Measurements from ENCODE around the gene PTOV1.

The PTOV1 gene

GRCh38 chr19:49877020-49877878, 26.3 kb downstream of the PTOV1 start, which contains the start of the genes AKT1S1 and TBC1D17:
Gene AKT1S1, minus strand, starts transcription at chr19:49877355. Its CDS starts 4,060 bp downstream, at chr19:49873295.
Gene TBC1D17, plus strand, starts transcription at chr19:49877702. Its CDS starts 22 bp downstream, at chr19:49877724.
- peak; percentile 96 for DNase-seq

GRCh38 chr19:49877879-49878743, 27.2 kb downstream of the PTOV1 start:
- peak; percentile 97 for DNase-seq

DNA sequence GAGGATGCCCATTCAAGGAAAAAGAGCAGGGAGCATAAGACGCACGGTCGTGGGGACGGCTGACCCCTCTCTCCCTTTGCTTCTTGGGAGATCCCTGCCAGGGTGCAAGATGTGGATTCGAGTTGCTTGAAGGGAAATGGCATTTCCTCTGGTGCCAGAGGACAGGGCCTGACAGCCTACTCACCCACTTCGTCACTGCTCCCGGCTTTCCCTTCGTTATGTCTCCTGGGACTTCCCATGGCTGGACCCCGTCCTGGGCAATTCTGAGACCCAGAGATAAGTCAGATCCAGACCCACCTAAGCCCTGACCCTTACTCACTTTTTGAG, 27.7 kb downstream of the PTOV1 start:
- DNase-seq = no peak

GRCh38 chr19:49879243-49879963, 28.4 kb downstream of the PTOV1 start:
- DNase-seq = no peak

DNA sequence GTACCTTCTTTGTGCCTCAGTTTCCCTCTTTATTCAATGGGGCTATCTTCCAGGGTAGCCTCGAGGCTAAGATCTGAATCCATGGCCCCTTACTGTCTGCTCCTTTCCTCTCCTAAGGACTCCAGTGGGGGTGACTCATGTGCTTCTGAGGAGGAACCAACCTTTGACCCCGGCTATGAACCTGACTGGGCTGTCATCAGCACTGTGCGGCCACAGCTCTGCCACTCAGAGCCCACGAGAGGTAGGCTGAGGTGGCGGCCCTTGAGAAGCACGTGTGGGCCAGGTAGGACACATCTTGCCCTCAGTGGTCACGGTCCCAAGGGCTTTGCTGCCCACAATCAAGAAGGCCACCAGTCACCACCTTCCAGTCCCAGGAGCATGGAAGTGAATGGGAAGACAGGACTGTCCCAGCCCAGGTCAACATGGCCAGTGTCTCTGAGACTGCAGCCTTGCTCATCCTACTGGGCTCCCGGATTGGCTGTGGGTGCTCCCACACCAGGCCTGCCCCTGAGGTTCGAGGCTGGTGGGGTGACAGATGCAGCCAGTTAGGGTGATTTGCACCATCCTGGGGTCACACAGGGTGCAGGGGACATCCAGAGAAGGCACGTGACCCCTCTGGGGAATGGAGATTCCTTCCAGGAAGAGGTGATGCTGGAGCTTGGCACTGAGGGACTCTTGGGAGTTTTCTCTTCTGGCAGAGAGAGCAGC, 29.4 kb downstream of the PTOV1 start:
- DNase-seq = no peak

- no peak for DNase-seq
Measured at GRCh38 chr19:49881186-49881585, 30.2 kb downstream of the PTOV1 start.

- no peak for DNase-seq
Measured at GRCh38 chr19:49881672-49882394, 30.9 kb downstream of the PTOV1 start.

GRCh38 chr19:49882643-49883042, 31.7 kb downstream of the PTOV1 start:
- no peak for DNase-seq

DNA sequence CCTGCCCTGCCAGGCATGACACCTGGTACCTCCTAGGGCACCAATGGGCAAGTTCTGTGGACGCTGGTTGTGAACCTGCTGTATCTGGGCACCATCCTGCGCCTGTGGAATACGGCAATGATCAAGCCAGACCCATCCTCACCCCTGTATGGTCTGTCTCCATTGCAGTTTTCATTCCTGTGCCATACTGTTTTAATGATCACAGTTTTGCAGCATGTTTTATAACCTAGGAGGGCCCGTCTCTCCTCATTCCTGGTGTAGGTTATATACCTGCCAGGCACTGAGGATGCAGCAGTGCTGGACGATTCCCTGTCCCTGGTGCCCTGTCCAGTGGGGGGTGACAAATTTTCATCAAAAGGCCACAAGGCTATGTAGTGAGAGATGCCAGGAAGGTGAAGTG, 32.1 kb downstream of the PTOV1 start:
- DNase-seq = no peak

DNA sequence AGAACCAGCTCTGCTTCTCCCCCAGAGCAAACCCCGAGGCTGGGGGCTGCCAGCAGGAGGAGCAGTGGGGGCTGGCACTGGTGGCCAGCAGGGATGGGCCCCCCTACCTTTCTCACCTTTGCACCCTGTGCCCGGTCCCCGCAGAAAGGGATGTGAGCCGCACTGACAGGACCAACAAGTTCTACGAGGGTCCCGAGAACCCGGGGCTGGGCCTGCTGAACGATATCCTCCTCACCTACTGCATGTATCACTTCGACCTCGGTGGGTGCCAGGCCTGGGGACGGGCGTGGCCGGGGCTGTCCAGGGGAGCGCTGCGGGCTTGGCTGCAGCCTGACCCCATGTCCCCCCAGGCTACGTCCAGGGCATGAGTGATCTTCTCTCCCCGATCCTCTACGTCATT, 33.1 kb downstream of the PTOV1 start:
- DNase-seq = no peak

DNA sequence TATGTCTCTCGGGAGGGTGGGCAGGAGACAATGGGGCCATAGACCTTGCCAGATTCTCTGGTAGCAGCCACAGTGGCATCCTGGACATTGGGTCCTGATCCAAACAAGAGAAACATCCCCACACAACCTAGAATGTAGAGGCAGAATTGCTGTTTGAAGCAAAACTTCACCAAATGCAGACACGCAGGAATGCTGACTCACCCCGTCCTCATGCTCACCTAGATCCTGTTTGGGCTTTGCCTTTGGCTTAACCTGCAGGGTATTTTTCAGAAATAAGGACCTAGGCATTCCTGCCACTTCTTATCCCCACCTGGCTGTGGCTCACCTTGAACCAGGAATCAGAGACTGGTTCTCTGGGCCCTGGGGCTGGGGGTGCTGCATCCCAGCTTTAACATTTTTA, 33.8 kb downstream of the PTOV1 start:
- DNase-seq = no peak

- no peak for DNase-seq
Measured at GRCh38 chr19:49887037-49887664, 36.2 kb downstream of the PTOV1 start.

DNA sequence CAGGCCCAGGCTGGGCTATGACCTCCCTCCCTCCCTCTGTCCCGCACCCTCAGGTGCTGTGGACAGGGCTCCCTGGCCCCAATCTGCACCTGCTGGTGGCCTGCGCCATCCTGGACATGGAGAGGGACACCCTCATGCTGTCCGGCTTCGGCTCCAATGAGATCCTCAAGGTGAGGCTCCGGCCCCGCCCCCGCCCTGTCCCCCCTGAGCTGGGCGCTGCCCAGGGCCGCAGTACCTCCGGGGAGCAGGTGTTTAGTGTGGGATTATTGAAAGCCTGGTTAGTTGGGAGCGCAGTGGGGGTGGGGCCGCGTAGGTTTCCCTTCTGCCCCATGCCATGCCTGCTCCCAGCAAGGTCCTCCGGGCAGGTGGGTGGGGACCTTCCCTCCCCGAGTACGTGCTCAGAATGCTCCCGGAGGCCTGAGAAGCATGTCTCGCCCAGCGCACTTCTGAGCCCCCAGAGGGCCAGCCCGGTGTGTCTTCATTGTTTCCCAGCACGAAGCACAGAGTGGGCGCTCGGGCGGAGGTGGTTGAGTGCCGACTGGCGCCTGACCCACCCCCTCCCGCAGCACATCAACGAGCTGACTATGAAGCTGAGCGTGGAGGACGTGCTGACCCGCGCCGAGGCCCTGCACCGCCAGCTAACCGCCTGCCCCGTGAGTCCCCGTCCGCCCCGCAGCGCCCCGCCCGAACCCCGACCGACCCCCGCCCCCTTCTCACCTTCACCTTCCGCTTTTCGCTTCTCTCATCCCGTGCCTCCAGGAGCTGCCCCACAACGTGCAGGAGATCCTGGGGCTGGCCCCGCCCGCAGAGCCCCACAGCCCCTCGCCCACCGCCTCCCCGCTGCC, 36.9 kb downstream of the PTOV1 start:
- no peak for DNase-seq

GRCh38 chr19:49888510-49888824, 37.5 kb downstream of the PTOV1 start:
- no peak for DNase-seq

GRCh38 chr19:49889038-49889686, 38.2 kb downstream of the PTOV1 start:
- DNase-seq = no peak

DNA sequence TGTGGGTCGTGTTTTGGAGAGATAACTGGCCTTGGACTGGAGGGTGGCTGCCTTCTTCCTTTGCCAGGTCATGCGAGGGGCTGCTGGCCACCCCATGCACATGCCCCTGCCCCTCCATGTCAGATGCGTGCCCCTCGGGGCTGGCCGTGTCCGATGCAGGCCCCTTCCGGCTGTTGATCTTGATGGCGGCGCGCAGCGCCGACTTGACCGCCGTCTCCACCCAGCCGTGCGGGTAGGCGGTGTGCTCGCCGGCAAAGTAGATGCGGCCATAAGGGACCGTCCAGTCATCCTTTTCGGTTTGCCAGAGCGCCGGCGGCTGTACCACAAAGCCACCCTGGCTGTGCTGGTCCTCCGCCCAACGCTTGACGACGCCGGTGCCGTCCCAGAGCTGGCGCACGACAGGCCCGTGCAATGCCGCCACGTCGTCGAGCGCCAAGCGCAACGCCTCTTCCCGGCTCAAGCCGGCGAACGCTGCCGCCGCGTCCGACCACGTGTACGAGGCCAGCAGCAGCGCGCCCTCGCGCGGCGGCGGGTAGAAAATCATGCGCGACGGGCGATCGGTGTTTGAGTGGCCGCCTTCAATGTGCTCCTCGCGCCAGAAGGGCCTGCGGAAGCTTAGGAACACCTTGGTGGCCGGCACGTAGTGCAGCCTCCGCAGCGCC, 38.9 kb downstream of the PTOV1 start:
- peak; percentile 51 for DNase-seq

- peak; percentile 58 for DNase-seq
Measured at GRCh38 chr19:49890349-49891311, 39.7 kb downstream of the PTOV1 start.

- no peak for DNase-seq
Measured at GRCh38 chr19:49891393-49891792, 40.4 kb downstream of the PTOV1 start.
